SK-N-SH (cell line): Measurements from ENCODE around the gene DPEP2.

Experiments
- CTCF ChIP-seq: fragments of 200-600 bp; sonication (generic); IDR thresholded peaks from 2 replicates; pipeline ENCODE4 v1.6.1; 2017; ENCODE audit warnings: antibody characterized with exemption, mild to moderate bottlenecking, moderate library complexity
- GABPA ChIP-seq: IDR thresholded peaks from 2 replicates; pipeline ENCODE4 v1.4.0; 2012; ENCODE audit warnings: low read depth, mild to moderate bottlenecking
- MXI1 ChIP-seq: IDR thresholded peaks from 2 replicates; pipeline ENCODE4 v1.6.1; 2012; ENCODE audit warnings: mild to moderate bottlenecking, low read depth, low read length, improper control_type of control experiment
- PBX3 ChIP-seq: IDR thresholded peaks from 2 replicates; pipeline ENCODE4; 2012
- RXRA ChIP-seq: IDR thresholded peaks from 2 replicates; pipeline ENCODE4 v1.4.0; 2012; ENCODE audit warnings: low read depth, mild to moderate bottlenecking, borderline replicate concordance
- TAF1 ChIP-seq: IDR thresholded peaks from 2 replicates; pipeline ENCODE4 v1.6.1; 2012; ENCODE audit warnings: low read depth, mild to moderate bottlenecking, low read length, moderate library complexity, borderline replicate concordance
- TCF12 ChIP-seq: IDR thresholded peaks from 2 replicates; pipeline ENCODE4 v1.4.0; 2012
- USF2 ChIP-seq: fragments of 150-350 bp; IDR thresholded peaks from 2 replicates; pipeline ENCODE4 v1.6.1; 2017; ENCODE audit warnings: antibody characterized with exemption, low read length, low read depth, borderline replicate concordance

GRCh38 chr16:67944690-67945391, 54.4 kb downstream of the DPEP2 start:
- TF ChIP-seq TCF12: no peak
- no peak for TF ChIP-seq PBX3
- TF ChIP-seq RXRA: no peak
- TF ChIP-seq GABPA: no peak
- no peak for TF ChIP-seq USF2
- no peak for TF ChIP-seq CTCF
- TF ChIP-seq TAF1: no peak
- no peak for TF ChIP-seq MXI1
